H1 (cell line): ENCODE measurements around the gene DUSP10. TPM values are rescaled to one million over a fixed set of nuclear protein-coding genes. Genes with fewer than 3 reads are reported as not detected.

Experiments used
- BCL11A ChIP-seq, 2 experiments: IDR thresholded peaks; one replicate each; pipeline ENCODE4 v1.6.1; 2011; ENCODE audit warnings: low read depth in 2 of 2, low read length in 2 of 2, mild to moderate bottlenecking in 2 of 2
- JUND ChIP-seq: IDR thresholded peaks from 2 replicates; pipeline ENCODE4 v1.6.1; 2011; ENCODE audit warnings: mild to moderate bottlenecking, improper control_type of control experiment, low read length
- PHF8 ChIP-seq: fragments of 200-600 bp; sonication (generic); conservative IDR thresholded peaks from 2 replicates; pipeline ENCODE4 v1.7.1; 2012; ENCODE audit warnings: low read depth, mild to moderate bottlenecking, inconsistent platforms, low read length, moderate library complexity
- POLR2AphosphoS5 ChIP-seq: IDR thresholded peaks from 2 replicates; pipeline ENCODE4 v1.6.1; 2011; ENCODE audit warnings: low read depth, low read length
- POU5F1 ChIP-seq: IDR thresholded peaks from 2 replicates; pipeline ENCODE4 v1.6.1; 2011; ENCODE audit warnings: low read depth, mild to moderate bottlenecking, low read length, moderate library complexity
- SIN3A ChIP-seq, 2 experiments: IDR thresholded peaks in 1 of 2; conservative IDR thresholded peaks in 1 of 2; 2 replicates each; pipeline ENCODE4 v1.6.1; 2011 to 2012; ENCODE audit warnings: low read length in 2 of 2, improper control_type of control experiment in 1 of 2, low read depth in 1 of 2, mild to moderate bottlenecking in 1 of 2
- SIX5 ChIP-seq: IDR thresholded peaks from 2 replicates; pipeline ENCODE4 v1.6.1; 2011; ENCODE audit warnings: mild to moderate bottlenecking, low read depth, low read length
- YY1 ChIP-seq: IDR thresholded peaks from 2 replicates; pipeline ENCODE4 v1.6.1; 2011; ENCODE audit warnings: low read depth, mild to moderate bottlenecking, low read length
- polyA plus RNA-seq, 7 experiments: library from polyadenylated mRNA; depleted of rRNA in 3 of 7; stranded (reverse) in 5 of 7; unstranded in 2 of 7; fragments of >200 nt in 5 of 7; fragments of 200-250 nt in 2 of 7; gene quantifications; 1 replicate in 5 of 7; 2 replicates in 1 of 7; 4 replicates in 1 of 7; pipeline versions ENCODE4 v1.2.1 to v1.2.3, GENCODE V29; 2011 to 2013; ENCODE audit warnings: missing spikeins in 2 of 7, mixed read lengths in 2 of 7
- total RNA-seq: library from RNA; stranded (reverse); fragmentation: NEBNext Ultra II Directional; extraction: Animal tissue kit (Norgen Biotek cat#: 25700); gene quantifications from 2 replicates; pipeline ENCODE4 v1.2.1, GENCODE V29; 2021

Gene DUSP10
- total and polyA plus RNA-seq, 2 of the 8 experiments (the other 6 are each of a cell fraction or from before 2014, with no cell fraction given) = 1.2 TPM

- TF ChIP-seq JUND (no peak), SIN3A (conservative IDR thresholded peaks at IDR 0.05 in 1 of 2, IDR thresholded peaks at IDR 0.05 in 1 of 2; ENCODE audit: low read depth in 1 of 2, low read length in 2 of 2) (no peak), POU5F1 (no peak), PHF8 (no peak), BCL11A (IDR thresholded peaks at IDR 0.05; ENCODE audit: low read depth in 2 of 2, low read length in 2 of 2) (no peak), POLR2AphosphoS5 (no peak), SIX5 (no peak), YY1 (no peak)
These were observed 33.3 kb upstream of the DUSP10 start (continued) for GRCh38 chr1:221775206-221775605.
